Neural progenitor cell (in vitro differentiated cells): Measurements from ENCODE around the gene FOXK1. TPM values are rescaled to one million over a fixed set of nuclear protein-coding genes. Genes with fewer than 3 reads are reported as not detected.

ENCODE experiments used
- DNase-seq: peaks from one replicate; pipeline ENCODE4 v3.0.0-alpha.2; 2016; ENCODE audit warnings: low spot score
- H2AFZ ChIP-seq: fragments of 200-600 bp; sonication (generic); replicated peaks from 2 replicates; pipeline ENCODE4 v1.6.1; 2016; ENCODE audit warnings: antibody characterized with exemption
- H3F3A ChIP-seq: fragments of 200-600 bp; sonication (generic); 2 replicates; pipeline ENCODE4 v1.6.1; 2016; ENCODE audit warnings: antibody characterized with exemption, low read depth
- H3K27ac ChIP-seq: fragments of 200-600 bp; sonication (generic); 2 replicates; pipeline ENCODE4 v1.5.1; 2016; ENCODE audit warnings: mild to moderate bottlenecking
- H3K27me3 ChIP-seq: fragments of 200-600 bp; sonication (generic); 2 replicates; pipeline ENCODE4 v1.6.1; 2016; ENCODE audit warnings: mild to moderate bottlenecking, moderate library complexity
- H3K36me3 ChIP-seq: fragments of 200-600 bp; sonication (generic); 2 replicates; pipeline ENCODE4 v1.5.1; 2016
- H3K4me1 ChIP-seq: fragments of 200-600 bp; sonication (generic); 2 replicates; pipeline ENCODE4 v1.6.1; 2016; ENCODE audit warnings: mixed run types
- H3K4me2 ChIP-seq: fragments of 200-600 bp; sonication (generic); 2 replicates; pipeline ENCODE4 v1.6.1; 2016
- H3K4me3 ChIP-seq: fragments of 200-600 bp; sonication (generic); 2 replicates; pipeline ENCODE4 v1.5.1; 2016
- H3K79me2 ChIP-seq: fragments of 200-600 bp; sonication (generic); 2 replicates; pipeline ENCODE4 v1.6.1; 2016; ENCODE audit warnings: low read depth
- H3K9ac ChIP-seq: fragments of 200-600 bp; sonication (generic); 2 replicates; pipeline ENCODE4 v1.6.1; 2016
- H3K9me3 ChIP-seq: fragments of 200-600 bp; sonication (generic); 2 replicates; pipeline ENCODE4 v1.5.1; 2016; ENCODE audit warnings: low read depth
- H4K20me1 ChIP-seq: fragments of 200-600 bp; sonication (generic); 2 replicates; pipeline ENCODE4 v1.6.1; 2016; ENCODE audit warnings: low read depth
- H3K27ac Mint-ChIP-seq: 3 replicates; pipeline ENCODE4 v1.8.0; 2021; ENCODE audit warnings: mixed read lengths
- H3K27me3 Mint-ChIP-seq: 2 replicates; pipeline ENCODE4 v1.8.0; 2022; ENCODE audit warnings: low read depth, mild to moderate bottlenecking, inconsistent platforms, moderate library complexity, mixed read lengths; ENCODE audit not compliant: insufficient read depth
- H3K36me3 Mint-ChIP-seq: 3 replicates; pipeline ENCODE4 v1.8.0; 2021; ENCODE audit warnings: mixed read lengths
- H3K4me1 Mint-ChIP-seq: 3 replicates; pipeline ENCODE4 v1.8.0; 2021; ENCODE audit warnings: mixed read lengths
- H3K4me3 Mint-ChIP-seq: 3 replicates; pipeline ENCODE4 v1.8.0; 2021; ENCODE audit warnings: mild to moderate bottlenecking, moderate library complexity, mixed read lengths
- H3K9me3 Mint-ChIP-seq: 3 replicates; pipeline ENCODE4 v1.8.0; 2020; ENCODE audit warnings: mixed read lengths
- CTCF ChIP-seq: fragments of 200-600 bp; sonication (generic); IDR thresholded peaks from 2 replicates; pipeline ENCODE4 v1.5.1; 2017; ENCODE audit warnings: antibody characterized with exemption, mild to moderate bottlenecking
- EZH2 ChIP-seq: fragments of 200-600 bp; sonication (generic); IDR thresholded peaks from 2 replicates; pipeline ENCODE4 v1.6.1; 2017; ENCODE audit warnings: antibody characterized with exemption, mild to moderate bottlenecking, moderate library complexity
- EZH2phosphoT487 ChIP-seq: fragments of 200-600 bp; sonication (generic); IDR thresholded peaks from 2 replicates; pipeline ENCODE4 v1.6.1; 2017; ENCODE audit warnings: antibody characterized with exemption
- total RNA-seq: library from RNA; depleted of rRNA; stranded (reverse); fragments of >200 nt; gene quantifications from 2 replicates; pipeline ENCODE4 v1.2.3, GENCODE V29; 2015; ENCODE audit warnings: low replicate concordance

The FOXK1 gene
- total RNA-seq, 1 donor from 2014 or later = 11.1 TPM

GRCh38 chr7:4667776-4668509 is 14.2 kb upstream of the FOXK1 start:
- peak overlapping the region; percentile 66 for H2AFZ ChIP-seq
- no peak for TF ChIP-seq EZH2phosphoT487
- TF ChIP-seq CTCF = no peak
- no peak for TF ChIP-seq EZH2
- H3K9ac ChIP-seq = no peak overlapping the region
- H3K27ac ChIP-seq = no peak overlapping the region
- Mint-ChIP-seq H3K36me3 (no peaks in the 10 kb centered on the region), H3K27me3 (peaks cover 9% of the 10 kb centered on the region), H3K9me3 (peaks cover 13% of the 10 kb centered on the region), H3K4me3 (no peak overlapping the region), H3K27ac (peak overlapping the region; percentile 99), H3K4me1 (peaks cover 21% of the 10 kb centered on the region)
- no peaks in the 10 kb centered on the region for H3K36me3 ChIP-seq
- no peaks in the 10 kb centered on the region for H4K20me1 ChIP-seq
- no peak for DNase-seq
- H3K4me1 ChIP-seq = no peaks in the 10 kb centered on the region
- no peak overlapping the region for H3K4me3 ChIP-seq
- H3K27me3 ChIP-seq = peaks cover 39% of the 10 kb centered on the region
- H3F3A ChIP-seq = no peaks in the 10 kb centered on the region
- no peak overlapping the region for H3K4me2 ChIP-seq
- no peaks in the 10 kb centered on the region for H3K79me2 ChIP-seq
- no peaks in the 10 kb centered on the region for H3K9me3 ChIP-seq

GRCh38 chr7:4668510-4668847 is 13.6 kb upstream of the FOXK1 start:
- H3K36me3 Mint-ChIP-seq = no peaks in the 10 kb centered on the region
- H3K4me1 Mint-ChIP-seq = peaks cover 21% of the 10 kb centered on the region
- H3K4me3 ChIP-seq = no peak overlapping the region
- H3K27ac ChIP-seq = no peak overlapping the region
- H3K27ac Mint-ChIP-seq = peak overlapping the region; percentile 99
- H3K79me2 ChIP-seq = no peaks in the 10 kb centered on the region
- H3K4me2 ChIP-seq = no peak overlapping the region
- no peaks in the 10 kb centered on the region for H4K20me1 ChIP-seq
- peak overlapping the region; percentile 66 for H2AFZ ChIP-seq
- peaks cover 18% of the 10 kb centered on the region for H3K9me3 Mint-ChIP-seq
- H3K36me3 ChIP-seq = no peaks in the 10 kb centered on the region
- H3K4me3 Mint-ChIP-seq = no peak overlapping the region
- no peak overlapping the region for H3K9ac ChIP-seq
- H3K27me3 ChIP-seq = peaks cover 33% of the 10 kb centered on the region
- no peak for DNase-seq
- H3K9me3 ChIP-seq = no peaks in the 10 kb centered on the region
- H3F3A ChIP-seq = no peaks in the 10 kb centered on the region
- H3K4me1 ChIP-seq = no peaks in the 10 kb centered on the region
- TF ChIP-seq EZH2phosphoT487 (no peak), EZH2 (no peak), CTCF (no peak)
- peaks cover 9% of the 10 kb centered on the region for H3K27me3 Mint-ChIP-seq

- Histone ChIP-seq H3F3A (no peaks in the 10 kb centered on the region), H2AFZ (no peak overlapping the region), H3K79me2 (no peaks in the 10 kb centered on the region), H3K36me3 (no peaks in the 10 kb centered on the region), H4K20me1 (no peaks in the 10 kb centered on the region), H3K9me3 (peaks cover 5% of the 10 kb centered on the region), H3K4me2 (no peak overlapping the region), H3K27me3 (peaks cover 23% of the 10 kb centered on the region), H3K4me1 (no peaks in the 10 kb centered on the region), H3K4me3 (no peak overlapping the region), H3K27ac (no peak overlapping the region), H3K9ac (no peak overlapping the region)
- TF ChIP-seq EZH2 (no peak), CTCF (no peak), EZH2phosphoT487 (no peak)
- no peak for DNase-seq
- H3K27ac Mint-ChIP-seq = peak overlapping the region; percentile 44
- no peaks in the 10 kb centered on the region for H3K36me3 Mint-ChIP-seq
- H3K27me3 Mint-ChIP-seq = peaks cover 9% of the 10 kb centered on the region
- peaks cover 20% of the 10 kb centered on the region for H3K9me3 Mint-ChIP-seq
- H3K4me3 Mint-ChIP-seq = no peak overlapping the region
- peaks cover 21% of the 10 kb centered on the region for H3K4me1 Mint-ChIP-seq
Measured at GRCh38 chr7:4670791-4671190, 11.3 kb upstream of the FOXK1 start.
